Heart left ventricle (tissue), 13 donors: Measurements from ENCODE around the gene KTN1.

Experiments used
- POLR2A ChIP-seq, 2 donors: fragments of 450-650 bp; IDR thresholded peaks; one replicate each; pipeline ENCODE4 v1.6.1; 2017; ENCODE audit warnings: antibody characterized with exemption in 2 of 2, mild to moderate bottlenecking in 2 of 2, moderate library complexity in 2 of 2
- TF ChIP-seq, protein P1 (sequence below), 12 donors: fragments of 200-600 bp; sonication (generic) in 4 of 12; IDR thresholded peaks; one replicate each; pipeline versions ENCODE4 v1.5.0 to v1.8.0; 2018 to 2022; ENCODE audit warnings: antibody characterized with exemption in 12 of 12, mild to moderate bottlenecking in 5 of 12
- donor health status: ischemic (EF 13 %, LVEDD 7.1; RV severe dilation, severe dysfunction).
- donor health status: DM: no; HTN: yes; CAD: no.
- donor health status: DM: no; HTN: no; CAD: no.
- donor health status: ischemic (EF 25% LVEDD 6.9; RV normal size, moderate dysfunction).
- donor health status: ischemic (EF 25% LVEDD 5.7; RV mildly dilated, moderate dysfunction).
- donor health status: ischemic (EF 35%, LVEDD 5.7; RV mildly dilated, moderate dysfunction).
- donor health status: nonischemic (EF 11% LVEDD 7.7; RV severe dilation, severe dysfunction).
- donor health status: DM: yes; HTN: yes; CAD: no.
- donor health status: PGD.
- donor health status: ischemic (EF 29% LVEDD 5.4; RV normal size, mild dysfunction).
- donor health status: nonischemic (EF 23%, LVEDD 6.1; RV moderate dilation, normal function).

DNA sequence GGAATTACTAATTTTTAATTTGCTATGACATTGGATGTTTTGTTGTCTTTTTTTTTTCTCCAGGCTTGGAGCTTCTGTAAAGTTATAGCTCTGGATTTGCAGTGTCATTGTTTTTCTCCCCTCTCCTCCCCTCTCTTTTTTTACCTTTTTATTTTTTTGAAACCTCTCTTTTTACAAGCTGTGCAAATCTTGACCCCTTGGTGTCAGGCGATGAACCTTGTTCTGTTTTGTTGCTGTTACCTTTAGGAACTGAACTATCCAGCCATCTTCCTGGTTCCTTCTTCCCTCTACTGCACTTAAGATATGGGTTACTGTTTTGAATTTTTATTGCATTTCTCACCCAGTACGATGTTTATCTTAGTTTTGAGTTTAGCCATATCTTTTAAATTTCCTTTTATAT is 13.7 kb downstream of the KTN1 start:
- TF ChIP-seq, protein P1, sequence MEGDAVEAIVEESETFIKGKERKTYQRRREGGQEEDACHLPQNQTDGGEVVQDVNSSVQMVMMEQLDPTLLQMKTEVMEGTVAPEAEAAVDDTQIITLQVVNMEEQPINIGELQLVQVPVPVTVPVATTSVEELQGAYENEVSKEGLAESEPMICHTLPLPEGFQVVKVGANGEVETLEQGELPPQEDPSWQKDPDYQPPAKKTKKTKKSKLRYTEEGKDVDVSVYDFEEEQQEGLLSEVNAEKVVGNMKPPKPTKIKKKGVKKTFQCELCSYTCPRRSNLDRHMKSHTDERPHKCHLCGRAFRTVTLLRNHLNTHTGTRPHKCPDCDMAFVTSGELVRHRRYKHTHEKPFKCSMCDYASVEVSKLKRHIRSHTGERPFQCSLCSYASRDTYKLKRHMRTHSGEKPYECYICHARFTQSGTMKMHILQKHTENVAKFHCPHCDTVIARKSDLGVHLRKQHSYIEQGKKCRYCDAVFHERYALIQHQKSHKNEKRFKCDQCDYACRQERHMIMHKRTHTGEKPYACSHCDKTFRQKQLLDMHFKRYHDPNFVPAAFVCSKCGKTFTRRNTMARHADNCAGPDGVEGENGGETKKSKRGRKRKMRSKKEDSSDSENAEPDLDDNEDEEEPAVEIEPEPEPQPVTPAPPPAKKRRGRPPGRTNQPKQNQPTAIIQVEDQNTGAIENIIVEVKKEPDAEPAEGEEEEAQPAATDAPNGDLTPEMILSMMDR (IDR thresholded peaks at IDR 0.05) = no peak
- TF ChIP-seq POLR2A (IDR thresholded peaks at IDR 0.05) = no peak
